NCI-H2171 treated with DMSO at 0.1 percent for 48 hours (cell line): ENCODE results near the gene ZNF827.

Experiments
- DNase-seq: peaks from one replicate; lab custom pipeline; 2025; lab: John Stamatoyannopoulos, UW

The ZNF827 gene

GRCh38 chr4:145795521-145795920 lies 143.1 kb downstream of the ZNF827 start:
- no peak for DNase-seq

GRCh38 chr4:145792429-145792828 lies 146.2 kb downstream of the ZNF827 start:
- no peak for DNase-seq

- DNase-seq = no peak
Observed at GRCh38 chr4:145791988-145792387, 146.6 kb downstream of the ZNF827 start.

GRCh38 chr4:145788755-145789154 lies 149.9 kb downstream of the ZNF827 start:
- DNase-seq = no peak

GRCh38 chr4:145786830-145787229 lies 151.8 kb downstream of the ZNF827 start:
- no peak for DNase-seq

- no peak for DNase-seq
Observed at GRCh38 chr4:145786261-145786660, 152.4 kb downstream of the ZNF827 start.

- no peak for DNase-seq
Observed at GRCh38 chr4:145785391-145786008, 153.1 kb downstream of the ZNF827 start.

GRCh38 chr4:145784036-145784435 lies 154.6 kb downstream of the ZNF827 start:
- no peak for DNase-seq

- DNase-seq = no peak
Observed at GRCh38 chr4:145782756-145783155, 155.9 kb downstream of the ZNF827 start.

GRCh38 chr4:145781351-145781750 lies 157.3 kb downstream of the ZNF827 start:
- DNase-seq = no peak

- no peak for DNase-seq
Observed at GRCh38 chr4:145779319-145779801, 159.3 kb downstream of the ZNF827 start.

GRCh38 chr4:145776208-145776607 lies 162.4 kb downstream of the ZNF827 start:
- DNase-seq = no peak

- DNase-seq = no peak
Observed at GRCh38 chr4:145775406-145775805, 163.2 kb downstream of the ZNF827 start.

GRCh38 chr4:145774473-145774872 lies 164.2 kb downstream of the ZNF827 start:
- DNase-seq = no peak

- no peak for DNase-seq
Observed at GRCh38 chr4:145773581-145774234, 164.9 kb downstream of the ZNF827 start.

- DNase-seq = no peak
Observed at GRCh38 chr4:145772347-145772746, 166.3 kb downstream of the ZNF827 start.

GRCh38 chr4:145770124-145770523 lies 168.5 kb downstream of the ZNF827 start:
- DNase-seq = no peak

- DNase-seq = no peak
Observed at GRCh38 chr4:145769450-145770037, 169.1 kb downstream of the ZNF827 start.

GRCh38 chr4:145766273-145766672 lies 172.3 kb downstream of the ZNF827 start:
- DNase-seq = no peak

- no peak for DNase-seq
Observed at GRCh38 chr4:145763399-145763798, 175.2 kb downstream of the ZNF827 start.

- no peak for DNase-seq
Observed at GRCh38 chr4:145762719-145763118, 175.9 kb downstream of the ZNF827 start.

- DNase-seq = no peak
Observed at GRCh38 chr4:145760961-145761929, 177.4 kb downstream of the ZNF827 start.
